Measurements from ENCODE around the gene CD55.

CD55 gene, protein sequence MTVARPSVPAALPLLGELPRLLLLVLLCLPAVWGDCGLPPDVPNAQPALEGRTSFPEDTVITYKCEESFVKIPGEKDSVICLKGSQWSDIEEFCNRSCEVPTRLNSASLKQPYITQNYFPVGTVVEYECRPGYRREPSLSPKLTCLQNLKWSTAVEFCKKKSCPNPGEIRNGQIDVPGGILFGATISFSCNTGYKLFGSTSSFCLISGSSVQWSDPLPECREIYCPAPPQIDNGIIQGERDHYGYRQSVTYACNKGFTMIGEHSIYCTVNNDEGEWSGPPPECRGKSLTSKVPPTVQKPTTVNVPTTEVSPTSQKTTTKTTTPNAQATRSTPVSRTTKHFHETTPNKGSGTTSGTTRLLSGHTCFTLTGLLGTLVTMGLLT

DNA sequence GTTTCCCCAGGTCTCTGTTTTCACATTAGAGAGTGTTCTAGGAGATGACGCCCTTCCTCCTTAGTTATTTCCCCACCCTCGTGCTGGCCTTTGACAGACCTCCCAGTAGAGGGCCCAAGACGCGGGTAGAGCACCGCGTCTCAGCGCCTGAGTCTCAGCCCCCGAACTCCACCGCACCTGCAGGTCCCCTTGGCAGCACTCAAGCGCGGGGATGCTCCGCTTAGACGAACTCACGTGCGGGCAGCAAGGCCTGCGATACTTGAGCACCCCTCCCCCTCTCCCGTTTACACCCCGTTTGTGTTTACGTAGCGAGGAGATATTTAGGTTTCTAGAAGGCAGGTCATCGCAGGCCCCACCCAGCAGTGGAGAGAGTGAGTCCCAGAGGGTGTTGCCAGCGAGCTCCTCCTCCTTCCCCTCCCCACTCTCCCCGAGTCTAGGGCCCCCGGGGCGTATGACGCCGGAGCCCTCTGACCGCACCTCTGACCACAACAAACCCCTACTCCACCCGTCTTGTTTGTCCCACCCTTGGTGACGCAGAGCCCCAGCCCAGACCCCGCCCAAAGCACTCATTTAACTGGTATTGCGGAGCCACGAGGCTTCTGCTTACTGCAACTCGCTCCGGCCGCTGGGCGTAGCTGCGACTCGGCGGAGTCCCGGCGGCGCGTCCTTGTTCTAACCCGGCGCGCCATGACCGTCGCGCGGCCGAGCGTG is at the start of gene CD55:
CD55 (plus strand) TSS at position 600 of the 711 bp plus-strand sequence; CDS start at position 688, 88 bp downstream.
- DNase-seq: peak; percentile 99 to 100

DNA sequence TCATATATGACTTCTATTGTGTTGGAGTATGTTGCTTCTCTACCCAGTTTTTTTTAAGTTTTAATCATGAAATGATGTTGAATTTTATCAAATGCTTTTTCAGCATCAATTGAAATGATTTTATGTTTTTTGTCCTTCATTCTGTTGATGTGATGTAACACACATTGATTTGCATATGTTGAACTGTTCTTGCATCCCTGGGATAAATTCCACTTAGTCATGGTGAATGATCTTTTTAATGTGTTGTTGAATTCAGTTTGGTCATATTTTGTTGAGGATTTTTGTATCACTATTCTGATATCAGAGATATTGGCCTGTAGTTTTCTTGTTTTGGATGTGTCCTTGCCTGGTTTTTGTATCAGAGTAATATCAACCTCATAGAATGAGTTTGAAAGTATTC is 46.6 kb upstream of the CD55 start:
- DNase-seq: no peak

- no peak for DNase-seq
These were observed 45.0 kb upstream of the CD55 start for GRCh38 chr1:207276465-207276864.

- DNase-seq: no peak
These were observed 44.2 kb upstream of the CD55 start for GRCh38 chr1:207277241-207277640.

DNA sequence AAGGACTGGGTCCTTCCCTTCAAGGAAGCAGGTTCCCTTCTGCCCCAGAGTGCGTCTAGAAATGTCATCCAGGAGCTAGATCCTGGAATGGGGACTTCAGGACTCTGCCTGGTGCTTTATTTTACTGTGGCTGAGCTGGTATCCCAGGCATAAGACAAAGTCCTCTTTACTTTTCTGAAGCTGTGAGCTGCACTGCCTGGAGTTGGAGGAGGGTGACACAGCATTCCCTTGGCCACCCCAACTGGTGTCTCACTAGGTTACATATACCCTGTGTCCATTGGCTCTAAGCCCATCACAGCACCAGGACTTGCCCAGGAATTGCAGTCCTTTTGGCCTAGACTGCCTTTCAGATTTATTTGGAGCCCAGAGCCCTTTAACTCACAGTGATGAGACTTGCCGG is 41.8 kb upstream of the CD55 start:
- DNase-seq: no peak

GRCh38 chr1:207280706-207281105 is 40.8 kb upstream of the CD55 start:
- no peak for DNase-seq

GRCh38 chr1:207282058-207282457 is 39.4 kb upstream of the CD55 start:
- DNase-seq: no peak

DNA sequence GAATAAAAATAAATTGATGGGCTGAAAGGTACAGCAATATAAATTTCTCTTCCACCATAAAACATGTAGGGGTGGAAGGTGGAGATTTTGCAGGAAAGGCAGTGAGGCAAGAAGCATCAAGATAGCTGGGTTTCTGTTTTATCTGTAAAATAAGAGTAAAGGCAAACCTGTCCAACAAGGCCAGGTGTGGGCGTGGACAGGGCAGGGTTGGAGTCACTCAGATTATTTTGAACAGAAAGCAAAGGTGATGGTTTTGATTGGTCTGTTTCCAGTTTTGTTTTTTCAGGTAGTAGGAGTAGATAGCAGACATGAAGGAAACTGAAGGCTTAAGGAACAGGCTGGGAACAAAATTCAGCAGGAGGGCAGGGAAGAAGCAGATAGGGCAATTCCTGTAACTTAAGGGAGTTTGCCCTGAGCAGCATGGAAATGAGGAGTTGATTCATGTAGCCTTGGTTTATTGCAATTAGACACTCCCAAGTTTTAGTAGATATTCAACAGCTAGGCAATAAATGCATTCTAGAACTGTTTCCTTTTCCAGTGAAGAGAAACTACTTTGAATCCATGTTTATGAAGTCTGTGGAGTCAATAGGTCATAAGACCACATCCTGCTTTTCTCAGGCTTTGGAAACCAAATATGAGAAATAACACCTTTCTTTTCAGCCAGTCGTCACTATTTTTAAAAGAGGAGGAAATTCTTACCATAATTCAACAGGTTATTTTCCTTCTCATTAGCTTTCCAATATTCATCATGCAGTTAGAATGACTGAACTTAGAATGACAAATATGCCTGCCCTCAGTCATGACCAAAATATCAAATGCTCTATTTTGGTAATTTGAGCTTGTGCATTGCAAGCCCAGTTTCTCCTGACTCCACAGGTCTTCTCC is 38.7 kb upstream of the CD55 start:
- DNase-seq: no peak

DNA sequence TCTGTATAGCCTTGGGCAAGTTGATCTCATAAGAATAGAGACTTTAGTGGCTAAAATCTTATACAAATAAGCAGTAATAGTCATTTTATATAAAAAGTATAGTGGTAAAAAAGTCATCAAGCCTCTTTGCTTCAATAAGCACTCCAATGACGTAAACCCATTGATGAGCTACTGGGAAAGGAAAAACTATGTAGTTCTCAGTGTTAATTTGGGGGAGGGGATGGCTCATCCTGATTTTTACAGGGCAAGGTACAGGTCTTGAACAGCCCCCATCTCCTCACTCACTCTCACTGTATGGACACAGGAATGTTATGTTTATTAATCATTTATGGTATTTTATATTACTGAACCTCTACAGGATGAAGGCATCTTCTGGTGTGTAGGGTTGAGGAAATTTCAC is 38.1 kb upstream of the CD55 start:
- DNase-seq: no peak

GRCh38 chr1:207284209-207284897 is 37.1 kb upstream of the CD55 start:
- no peak for DNase-seq

- no peak for DNase-seq
These were observed 34.6 kb upstream of the CD55 start for GRCh38 chr1:207286786-207287468.

- no peak for DNase-seq
These were observed 33.2 kb upstream of the CD55 start for GRCh38 chr1:207288315-207288714.

DNA sequence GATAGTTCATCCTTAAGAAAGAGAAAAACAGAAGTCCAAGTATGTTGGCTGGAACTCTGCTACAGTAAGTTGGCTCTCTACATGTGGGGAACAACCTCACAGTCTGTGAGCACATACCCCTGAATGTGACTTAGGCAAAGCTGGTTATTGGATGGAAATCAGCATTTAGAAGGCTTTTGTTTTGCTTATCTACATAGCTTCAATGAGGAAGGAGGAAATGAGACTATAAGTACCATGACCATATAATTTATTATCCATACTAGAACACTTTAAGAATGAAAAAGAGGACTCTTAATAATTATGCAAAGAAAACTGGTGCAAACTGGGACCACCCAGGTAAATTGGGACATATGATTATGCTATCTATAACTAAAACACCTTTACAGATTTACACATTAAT is 31.7 kb upstream of the CD55 start:
- DNase-seq: no peak

DNA sequence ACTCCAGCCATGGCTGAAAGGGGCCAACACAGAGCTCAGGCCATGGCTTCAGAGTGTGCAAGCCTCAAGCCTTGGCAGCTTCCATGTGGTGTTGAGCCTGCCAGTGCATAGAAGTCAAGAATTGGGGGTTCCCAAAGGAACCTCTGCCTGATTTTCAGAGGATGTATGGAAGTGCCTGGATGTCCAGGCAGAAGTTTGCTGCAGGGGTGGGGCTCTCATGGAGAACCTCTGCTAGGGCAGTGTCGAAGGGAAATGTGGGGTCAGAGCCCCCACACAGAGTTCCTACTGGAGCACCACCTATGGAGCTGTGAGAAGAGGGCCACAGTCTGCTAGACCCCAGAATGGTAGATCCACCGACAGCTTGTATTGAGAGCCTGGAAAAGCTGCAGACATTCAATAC is 29.8 kb upstream of the CD55 start:
- no peak for DNase-seq

- DNase-seq: no peak
These were observed 23.3 kb upstream of the CD55 start for GRCh38 chr1:207298186-207298585.

- DNase-seq: no peak
These were observed 22.7 kb upstream of the CD55 start for GRCh38 chr1:207298636-207299398.

DNA sequence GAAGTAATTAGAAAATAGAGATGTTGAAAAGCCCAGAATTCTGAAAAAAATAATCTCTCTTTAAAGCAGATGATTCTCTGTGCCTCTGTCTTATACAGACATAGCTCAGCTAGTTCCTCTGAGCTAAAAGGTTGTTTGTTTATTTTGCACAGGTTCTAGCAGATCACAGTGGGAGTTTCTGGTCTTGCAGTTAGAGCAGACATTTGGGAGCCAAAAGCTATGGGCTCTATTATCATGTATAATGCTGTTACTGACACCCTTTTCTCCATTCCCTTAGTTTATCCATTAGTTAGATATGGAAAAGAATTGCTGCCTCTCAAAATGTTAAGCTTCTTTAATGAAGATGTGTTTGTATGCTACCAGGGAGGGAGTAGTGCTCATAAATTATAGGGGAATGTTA is 20.5 kb upstream of the CD55 start:
- DNase-seq: no peak

- DNase-seq: no peak
These were observed 18.7 kb upstream of the CD55 start for GRCh38 chr1:207302618-207303393.

GRCh38 chr1:207304710-207305488 is 16.6 kb upstream of the CD55 start:
- DNase-seq: no peak

DNA sequence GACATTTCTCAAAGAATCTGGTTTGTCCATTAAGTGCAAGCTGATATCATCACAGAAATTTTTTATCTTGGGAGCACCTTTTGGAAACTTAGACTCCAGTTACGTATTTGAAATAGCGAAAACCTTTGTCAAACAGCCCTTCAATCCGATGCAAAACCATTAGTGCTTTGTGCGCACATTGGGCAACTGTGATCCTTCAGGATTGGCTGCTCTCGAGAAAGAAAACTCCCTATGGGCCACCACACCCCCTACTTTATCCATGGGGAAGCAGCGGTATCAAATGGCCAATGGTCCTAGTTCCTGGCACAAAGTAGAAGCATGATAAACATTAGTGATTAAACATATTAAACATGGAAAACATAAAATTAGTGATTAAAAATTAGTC is 16.0 kb upstream of the CD55 start:
- no peak for DNase-seq

All from CD4-positive, alpha-beta T cell treated with Interferon alpha-2 for 1 hour (primary cell).